Measurements from ENCODE around the gene TTLL11. TPM values are rescaled to one million over a fixed set of nuclear protein-coding genes. Genes with fewer than 3 reads are reported as not detected.
"Not testable (repeated sequence)": the region's sequence is repeated elsewhere in the genome, so short reads cannot be mapped to it uniquely, and the experiment has no call there.

TTLL11 gene
- total RNA-seq, 4 donors from 2014 or later = 9.1 to 14.6 (median 9.7) TPM

- intact Hi-C loops (cut with DNase I; ENCODE audit: low total_unique reads) = no loop called here
- no peak for TF ChIP-seq POLR2A (IDR thresholded peaks at IDR 0.05)
- TF ChIP-seq CTCF (IDR thresholded peaks at IDR 0.05) = no peak
- DNase-seq (ENCODE audit: low spot score in 2 of 2) = no peak
- WGBS, 2 donors = 92 to 93% methylated on average over 5 of the region's 5 CpGs
- no peak overlapping the region for H3K4me3 ChIP-seq (ENCODE audit: low read depth, poor library complexity, severe bottlenecking)
Measured at GRCh38 chr9:122119721-122120120, 26.6 kb upstream of the TTLL11 start.

DNA sequence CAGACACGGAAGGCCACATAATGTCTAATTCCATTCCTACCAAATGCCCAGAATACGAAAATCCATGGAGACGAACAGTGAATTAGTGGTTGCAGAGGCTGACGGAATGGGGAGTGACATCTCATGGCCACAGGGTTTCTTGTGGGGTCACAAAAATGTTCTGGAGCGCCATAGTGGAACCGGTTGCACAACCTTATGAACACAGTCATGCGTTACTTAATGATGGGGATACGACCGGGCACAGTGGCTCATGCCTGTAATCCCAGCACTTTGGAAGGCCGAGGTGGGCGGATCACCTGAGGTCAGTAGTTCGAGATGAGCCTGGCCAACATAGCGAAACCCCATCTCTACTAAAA is 26.0 kb upstream of the TTLL11 start:
- TF ChIP-seq CTCF (IDR thresholded peaks at IDR 0.05) (no peak), POLR2A (IDR thresholded peaks at IDR 0.05) (no peak)
- intact Hi-C loops (cut with DNase I; ENCODE audit: low total_unique reads) = no loop called here
- H3K4me3 ChIP-seq (ENCODE audit: low read depth, poor library complexity, severe bottlenecking) = no peak overlapping the region
- no peak for DNase-seq (ENCODE audit: low spot score in 2 of 2)
- 85 to 86% methylated on average over 13 of the region's 13 CpGs for WGBS, 2 donors

DNA sequence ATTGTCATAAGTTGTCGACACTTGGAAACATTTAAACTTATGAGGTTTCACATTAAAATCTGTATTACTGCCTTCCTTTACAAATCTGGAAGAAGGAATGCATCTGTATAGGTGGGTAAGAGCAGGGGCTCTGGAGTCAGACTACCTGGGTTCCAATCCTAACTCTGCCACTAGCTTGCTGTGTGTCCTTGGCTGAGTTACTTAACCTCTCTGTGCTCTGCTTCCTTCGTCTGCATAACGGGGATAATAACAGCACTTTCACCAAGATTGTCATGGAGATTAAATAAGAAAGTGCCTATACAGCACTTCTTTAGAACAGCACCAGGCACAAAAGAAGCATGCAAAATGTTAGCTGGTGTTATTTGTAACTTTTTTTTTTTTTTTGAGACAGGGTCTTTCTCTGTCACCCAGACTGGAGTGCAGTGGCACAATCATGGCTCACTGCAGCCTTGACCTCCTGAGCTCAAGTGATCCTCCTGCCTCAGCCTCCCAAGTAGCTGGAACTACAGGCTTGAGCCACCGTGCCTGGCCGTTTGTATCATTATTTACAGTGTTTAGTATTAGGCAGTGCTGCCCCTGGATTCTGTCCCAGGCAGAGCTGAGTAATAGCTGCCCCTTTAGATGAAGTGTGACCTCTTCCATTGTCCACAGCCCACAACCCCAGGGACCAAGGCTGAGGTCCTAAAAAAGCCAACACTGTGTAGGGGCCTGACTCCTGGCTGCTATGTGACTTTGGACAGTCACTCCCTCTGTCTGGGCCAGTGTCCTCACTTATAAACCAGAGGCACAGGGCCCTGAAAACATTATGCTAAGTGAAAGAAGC is 25.4 kb upstream of the TTLL11 start:
- intact Hi-C loops (cut with DNase I; ENCODE audit: low total_unique reads) = no loop called here

GRCh38 chr9:122117241-122117640 is 24.1 kb upstream of the TTLL11 start:
- WGBS, 2 donors = 71 to 80% methylated on average over 9 of the region's 9 CpGs
- H3K4me3 ChIP-seq (ENCODE audit: low read depth, poor library complexity, severe bottlenecking); intact Hi-C loops (cut with DNase I; ENCODE audit: low total_unique reads); DNase-seq (ENCODE audit: low spot score in 2 of 2): not testable (repeated sequence)

More for the DNA sequence above, 25.4 kb upstream of the TTLL11 start:
- WGBS, 2 donors = 57 to 74% methylated on average over 5 of the region's 5 CpGs
- H3K4me3 ChIP-seq (ENCODE audit: low read depth, poor library complexity, severe bottlenecking) = no peak overlapping the region
- no peak for DNase-seq (ENCODE audit: low spot score in 2 of 2)
- TF ChIP-seq POLR2A (IDR thresholded peaks at IDR 0.05) = no peak
- TF ChIP-seq CTCF (IDR thresholded peaks at IDR 0.05) = no peak

- no peak overlapping the region for H3K4me3 ChIP-seq (ENCODE audit: low read depth, poor library complexity, severe bottlenecking)
- intact Hi-C loops (cut with DNase I; ENCODE audit: low total_unique reads) = no loop called here
- TF ChIP-seq POLR2A (IDR thresholded peaks at IDR 0.05) (no peak), CTCF (IDR thresholded peaks at IDR 0.05) (no peak)
- DNase-seq (ENCODE audit: low spot score in 2 of 2) = no peak
- WGBS, 2 donors = 84 to 89% methylated on average over 9 to 10 of the region's 10 CpGs
Measured at GRCh38 chr9:122116448-122117173, 23.5 kb upstream of the TTLL11 start.

GRCh38 chr9:122116040-122116439 is 22.9 kb upstream of the TTLL11 start:
- H3K4me3 ChIP-seq (ENCODE audit: low read depth, poor library complexity, severe bottlenecking) = no peak overlapping the region
- 48 to 73% methylated on average over 4 of the region's 4 CpGs for WGBS, 2 donors
- TF ChIP-seq CTCF (IDR thresholded peaks at IDR 0.05) (no peak), POLR2A (IDR thresholded peaks at IDR 0.05) (no peak)
- intact Hi-C loops (cut with DNase I; ENCODE audit: low total_unique reads) = no loop called here
- no peak for DNase-seq (ENCODE audit: low spot score in 2 of 2)
